HG02678 (cell line): ENCODE results near the gene KRT39.

ENCODE experiments used
- ATAC-seq: cut with Tn5 transposase; IDR thresholded peaks from one replicate; pipeline ENCODE4 v1.9.1; 2021; ENCODE audit warnings: mild to moderate bottlenecking, moderate library complexity; ENCODE audit not compliant: unreplicated experiment

The KRT39 gene

GRCh38 chr17:40909351-40909750 is 57.4 kb downstream of the KRT39 start:
- ATAC-seq, result no peak
